ENCODE measurements around the gene CLEC7A. TPM values are rescaled to one million over a fixed set of nuclear protein-coding genes. Genes with fewer than 3 reads are reported as not detected.

Gene CLEC7A
- polyA plus RNA-seq, 6 donors from 2014 or later: 0.12 to 0.78 (median 0.58) TPM; not detected in 2

DNA sequence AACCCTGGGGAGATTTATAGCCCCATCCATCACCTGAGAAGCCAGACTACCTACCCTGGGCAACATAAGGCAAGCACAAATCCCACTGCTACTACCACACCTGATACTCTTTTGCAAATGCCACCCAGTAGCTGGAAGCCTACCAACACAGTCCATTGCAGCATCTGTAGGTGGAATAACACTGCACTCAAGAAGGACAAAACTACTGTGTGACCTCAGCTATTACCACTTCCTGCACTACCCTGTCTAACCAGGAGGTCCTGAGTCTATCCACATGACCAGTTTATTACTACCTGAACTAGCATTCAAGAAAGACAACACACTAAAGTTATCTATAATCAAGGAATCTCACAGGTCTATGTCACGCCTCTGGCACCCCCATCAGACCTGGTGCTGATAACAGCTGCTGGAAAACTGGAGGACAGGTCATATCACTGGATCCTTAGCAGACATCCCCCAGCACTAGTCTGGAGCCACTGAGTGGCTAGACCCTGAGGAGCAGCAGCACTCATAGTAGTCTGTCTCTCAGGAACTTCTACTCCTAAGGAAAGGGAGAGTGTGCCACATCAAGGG, 28.3 kb downstream of the CLEC7A start:
- no peak for ATAC-seq (ENCODE audit: low read depth in 2 of 2)
- Mint-ChIP-seq H3K4me1 (no peaks in the 10 kb centered on the region), H3K27ac (no peak overlapping the region), H3K4me3 (no peak overlapping the region), H3K36me3 (peaks cover 4 to 11% of the 10 kb centered on the region in 2 donors), H3K27me3 (peaks cover 33 to 50% (median 44%) of the 10 kb centered on the region in 3 donors), H3K9me3 (peaks cover 4 to 13% (median 8%) of the 10 kb centered on the region in 7 donors)
- no peak for DNase-seq

DNA sequence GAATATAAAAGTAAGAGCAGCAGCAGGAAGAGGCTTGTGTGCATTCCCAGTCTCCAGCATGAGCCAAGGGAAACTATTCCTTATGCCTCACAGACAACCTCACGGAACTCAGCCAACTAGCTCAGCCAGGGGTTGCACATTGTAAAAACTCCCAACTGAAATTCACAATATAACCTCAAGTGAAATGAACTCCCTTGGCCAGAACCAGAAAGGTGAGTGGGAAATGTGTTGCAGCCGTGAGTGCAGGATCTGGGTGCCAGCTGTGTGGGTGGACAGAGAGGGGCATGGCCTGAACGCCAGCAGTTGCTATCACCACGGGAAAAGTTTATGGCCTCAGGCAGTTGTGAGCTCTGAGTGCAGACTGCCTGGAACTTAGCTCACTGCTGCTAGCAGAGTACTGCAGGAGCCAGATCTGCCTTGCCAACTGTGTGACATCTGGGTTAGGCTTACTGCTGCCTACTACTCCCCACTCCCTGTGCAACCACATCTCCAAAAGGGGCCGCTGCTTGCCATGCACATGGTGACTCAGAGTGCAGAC, 28.9 kb downstream of the CLEC7A start:
- Mint-ChIP-seq H3K27ac (no peak overlapping the region), H3K36me3 (peaks cover 4 to 11% of the 10 kb centered on the region in 2 donors), H3K9me3 (peaks cover 4 to 13% (median 8%) of the 10 kb centered on the region in 7 donors), H3K4me3 (no peak overlapping the region), H3K4me1 (no peaks in the 10 kb centered on the region), H3K27me3 (peaks cover 32 to 44% (median 43%) of the 10 kb centered on the region in 3 donors)
- DNase-seq (no peak), ATAC-seq (ENCODE audit: low read depth in 2 of 2) (no peak)

DNA sequence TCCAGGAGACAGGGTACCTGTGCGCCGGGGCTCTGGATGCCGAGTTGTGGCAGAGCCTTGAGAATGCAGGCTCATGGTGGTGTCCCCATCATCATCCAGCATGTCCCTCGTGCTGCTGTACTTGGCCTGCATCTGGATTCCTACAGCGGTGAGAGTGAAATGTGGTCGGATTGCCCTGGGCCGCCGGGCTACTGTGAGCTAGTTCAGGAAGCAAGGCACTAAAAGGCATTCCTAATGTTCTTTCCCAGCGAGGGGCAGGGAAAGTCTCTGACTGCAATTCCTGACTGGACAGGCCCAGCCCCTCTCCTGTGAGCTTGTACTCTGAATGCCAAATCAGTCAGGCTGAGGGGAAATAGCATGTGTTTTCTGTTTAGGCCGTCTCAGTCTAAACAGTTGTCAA, 31.2 kb downstream of the CLEC7A start, which contains the start of gene CLEC1A:
CLEC1A (minus strand) TSS at position 195 of the 400 bp plus-strand sequence; CDS start at position 132, 63 bp downstream.
- Mint-ChIP-seq H3K4me1 (no peaks in the 10 kb centered on the region), H3K9me3 (peaks cover 2 to 11% (median 4%) of the 10 kb centered on the region in 7 donors), H3K27ac (no peak within 1 kb of the TSS), H3K27me3 (peaks cover 15 to 24% (median 23%) of the 10 kb centered on the region in 3 donors), H3K36me3 (peaks cover 4 to 8% of the 10 kb centered on the region in 2 donors), H3K4me3 (no peak within 1 kb of the TSS)
- ATAC-seq (ENCODE audit: low read depth in 2 of 2): no peak
- DNase-seq: no peak

DNA sequence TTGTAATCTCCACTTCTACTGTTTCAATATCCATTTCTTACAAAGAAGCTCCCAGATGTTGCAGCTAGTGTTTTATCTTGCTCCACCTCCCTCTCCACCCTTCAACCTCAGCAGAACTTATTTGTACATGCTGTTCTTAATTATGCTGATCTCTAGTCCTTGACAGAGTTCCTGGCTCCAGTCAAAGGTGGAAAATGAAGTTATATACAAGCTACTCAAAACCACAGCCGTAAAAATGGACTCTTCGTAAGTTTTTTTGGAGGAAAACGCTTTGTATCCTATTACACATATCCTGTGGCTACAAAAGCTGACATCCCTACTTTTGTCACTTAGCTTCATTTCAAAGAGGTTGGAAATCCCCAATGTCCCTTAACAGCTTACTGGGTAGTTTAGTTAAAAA, 32.5 kb downstream of the CLEC7A start:
- H3K27ac Mint-ChIP-seq: no peak overlapping the region
- no peaks in the 10 kb centered on the region for H3K4me1 Mint-ChIP-seq
- H3K4me3 Mint-ChIP-seq: no peak overlapping the region
- no peak for ATAC-seq (ENCODE audit: low read depth in 2 of 2)
- DNase-seq: no peak
- H3K9me3 Mint-ChIP-seq: no peaks in the 10 kb centered on the region
- peaks cover 9 to 12% (median 11%) of the 10 kb centered on the region in 3 donors for H3K27me3 Mint-ChIP-seq
- H3K36me3 Mint-ChIP-seq: no peaks in the 10 kb centered on the region

DNA sequence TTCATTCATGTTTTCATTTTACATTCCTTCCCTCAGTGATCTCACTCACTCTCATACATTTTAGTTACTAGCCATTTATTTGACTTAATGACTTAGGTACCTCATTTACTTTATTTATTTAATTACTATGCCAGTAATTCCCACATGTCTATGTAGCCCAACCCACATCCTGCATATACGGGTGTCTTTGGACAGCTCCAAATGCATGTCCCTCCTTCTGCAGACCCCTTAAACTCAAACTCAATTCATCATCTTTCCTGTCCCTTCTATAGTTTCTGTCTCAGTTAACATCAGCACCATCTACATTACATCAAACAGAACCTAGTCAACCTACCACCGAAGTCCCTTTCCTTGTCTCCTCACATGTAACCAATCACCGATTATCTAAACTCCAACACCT, 34.0 kb downstream of the CLEC7A start:
- Mint-ChIP-seq H3K4me1 (no peaks in the 10 kb centered on the region), H3K9me3 (no peaks in the 10 kb centered on the region), H3K4me3 (no peak overlapping the region), H3K27me3 (peaks cover 0 to 6% (median 0%) of the 10 kb centered on the region in 3 donors), H3K36me3 (no peaks in the 10 kb centered on the region), H3K27ac (no peak overlapping the region)
- DNase-seq (no peak), ATAC-seq (ENCODE audit: low read depth in 2 of 2) (no peak)

DNA sequence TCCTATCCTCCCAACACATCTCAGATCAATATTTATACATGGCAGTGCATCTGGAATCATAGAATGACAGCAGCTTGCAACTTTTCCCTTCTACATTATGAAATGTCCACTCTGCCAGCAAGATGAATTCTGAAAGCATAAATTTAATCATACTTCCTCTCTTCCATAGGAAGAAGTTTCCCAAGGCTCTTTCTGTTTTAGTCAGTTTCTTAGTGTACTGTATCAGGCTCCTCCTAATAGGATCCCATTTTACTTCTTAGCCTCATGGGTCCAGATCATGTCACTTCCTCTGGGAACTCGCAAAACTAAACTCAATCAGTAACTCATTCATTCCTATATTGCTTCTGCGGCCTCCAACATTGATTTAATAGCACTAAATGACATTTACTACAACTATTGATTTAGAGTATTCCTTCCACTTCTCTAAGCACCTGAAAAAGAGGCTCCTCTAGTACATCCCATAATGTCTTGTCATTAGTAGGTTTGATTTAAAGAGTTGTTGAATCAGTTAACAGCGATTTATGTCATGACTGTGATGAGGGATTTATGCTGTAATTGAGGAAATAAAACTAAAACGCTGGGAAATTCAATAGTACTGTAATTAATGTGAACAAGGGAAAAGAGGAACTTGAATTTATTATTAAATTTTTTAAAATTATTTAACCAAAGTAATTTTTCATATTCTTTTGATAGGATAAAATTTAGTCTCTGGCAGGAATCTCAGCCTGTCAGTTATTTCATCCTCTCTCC, 35.2 kb downstream of the CLEC7A start:
- no peak for DNase-seq
- H3K9me3 Mint-ChIP-seq: no peaks in the 10 kb centered on the region
- H3K36me3 Mint-ChIP-seq: no peaks in the 10 kb centered on the region
- no peak overlapping the region for H3K4me3 Mint-ChIP-seq
- peaks cover 0 to 9% (median 3%) of the 10 kb centered on the region in 3 donors for H3K27me3 Mint-ChIP-seq
- ATAC-seq (ENCODE audit: low read depth in 2 of 2): no peak
- H3K4me1 Mint-ChIP-seq: no peaks in the 10 kb centered on the region
- H3K27ac Mint-ChIP-seq: no peak overlapping the region

DNA sequence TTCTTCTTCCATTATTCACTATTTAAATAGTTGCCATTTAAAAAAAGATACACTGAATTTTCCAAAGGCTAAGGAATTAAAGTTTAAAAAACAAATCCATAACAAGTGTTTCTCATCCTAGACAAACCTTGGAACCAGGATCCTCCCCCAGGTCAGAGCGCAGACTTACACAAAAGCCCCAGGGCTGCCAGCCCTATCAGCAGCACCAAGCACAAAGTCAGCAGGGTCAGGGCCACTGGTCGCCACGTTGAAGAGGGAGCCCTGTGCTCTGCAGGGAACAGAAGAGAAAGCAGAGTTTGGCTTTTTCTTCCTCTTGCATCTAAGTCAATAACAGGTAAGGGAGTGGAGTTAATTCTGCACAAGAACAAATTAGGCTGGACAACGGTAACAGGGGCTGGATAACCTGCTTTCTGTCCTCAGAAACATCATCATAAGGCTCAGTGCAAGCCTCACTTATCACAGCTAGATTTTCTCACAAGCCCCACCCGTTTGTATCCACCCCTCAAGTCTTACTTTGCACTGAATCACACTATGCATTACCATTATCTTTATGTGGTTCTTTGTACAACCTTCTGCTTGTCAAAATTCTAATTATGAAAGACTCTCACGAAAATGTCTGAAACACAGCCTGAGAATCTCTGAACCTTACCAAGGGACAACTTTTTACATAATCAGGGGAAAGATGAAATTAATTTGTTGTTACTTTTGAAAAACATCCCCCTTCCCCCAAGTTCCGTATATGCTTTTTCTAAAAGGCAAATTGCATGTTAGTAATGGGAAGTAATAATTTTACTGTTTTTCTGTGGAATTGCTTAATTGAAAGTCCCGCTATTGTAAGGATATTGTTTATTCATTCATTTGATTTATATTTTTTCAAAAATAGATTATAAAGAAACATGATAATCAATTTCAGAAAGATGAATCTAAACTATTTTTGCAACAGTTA, 40.8 kb downstream of the CLEC7A start:
- Mint-ChIP-seq H3K9me3 (peaks cover 5 to 10% (median 6%) of the 10 kb centered on the region in 7 donors), H3K36me3 (peaks cover 2 to 11% of the 10 kb centered on the region in 2 donors), H3K27ac (no peak overlapping the region), H3K4me3 (no peak overlapping the region), H3K4me1 (no peaks in the 10 kb centered on the region), H3K27me3 (peaks cover 7 to 15% (median 14%) of the 10 kb centered on the region in 3 donors)
- DNase-seq (no peak), ATAC-seq (ENCODE audit: low read depth in 2 of 2) (no peak)

DNA sequence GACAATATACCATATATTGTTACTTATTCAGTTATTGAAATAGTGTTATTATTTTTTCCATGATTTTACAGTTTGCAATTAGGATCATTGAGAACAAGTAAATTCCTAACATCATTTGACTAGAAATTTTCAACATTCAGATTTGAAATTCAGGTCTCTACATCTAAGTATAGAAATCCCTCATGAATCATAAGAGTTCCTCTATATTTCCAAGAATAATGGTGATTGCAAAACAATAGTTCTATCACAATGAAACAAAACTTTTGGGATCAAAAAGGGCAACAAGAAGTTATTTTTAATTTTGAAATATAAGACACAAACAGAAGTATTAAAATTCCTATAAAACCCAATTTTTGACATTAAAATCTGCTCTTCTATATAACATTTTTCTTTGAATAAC, 42.0 kb downstream of the CLEC7A start:
- DNase-seq (no peak), ATAC-seq (ENCODE audit: low read depth in 2 of 2) (no peak)
- Mint-ChIP-seq H3K27me3 (peaks cover 7 to 16% (median 14%) of the 10 kb centered on the region in 3 donors), H3K4me3 (no peak overlapping the region), H3K4me1 (no peaks in the 10 kb centered on the region), H3K36me3 (peaks cover 6 to 19% of the 10 kb centered on the region in 2 donors), H3K9me3 (peaks cover 5 to 20% (median 13%) of the 10 kb centered on the region in 7 donors), H3K27ac (no peak overlapping the region)

DNA sequence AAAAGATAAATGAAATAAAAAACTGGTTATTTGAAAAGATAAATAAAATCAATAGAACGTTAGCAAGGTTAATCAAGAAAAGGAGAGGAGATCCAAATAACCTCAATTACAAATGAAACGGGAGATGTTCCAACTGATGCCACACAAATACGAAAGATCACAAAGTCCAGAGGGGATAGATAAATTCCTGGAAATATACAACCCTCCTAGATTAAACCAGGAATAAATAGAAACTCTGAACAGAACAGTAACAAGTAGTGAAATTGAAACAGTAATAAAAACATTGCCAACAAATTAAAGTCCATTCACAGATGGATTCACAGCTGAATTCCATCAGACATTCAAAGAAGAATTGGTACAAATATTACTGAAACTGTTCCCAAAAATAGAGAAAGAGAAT, 43.6 kb downstream of the CLEC7A start:
- Mint-ChIP-seq H3K27me3 (peaks cover 20 to 33% (median 24%) of the 10 kb centered on the region in 3 donors), H3K27ac (no peak overlapping the region), H3K36me3 (peaks cover 11 to 19% of the 10 kb centered on the region in 2 donors), H3K4me3 (no peak overlapping the region), H3K9me3 (peaks cover 5 to 25% (median 20%) of the 10 kb centered on the region in 7 donors), H3K4me1 (no peaks in the 10 kb centered on the region)
- no peak for DNase-seq
- no peak for ATAC-seq (ENCODE audit: low read depth in 2 of 2)

DNA sequence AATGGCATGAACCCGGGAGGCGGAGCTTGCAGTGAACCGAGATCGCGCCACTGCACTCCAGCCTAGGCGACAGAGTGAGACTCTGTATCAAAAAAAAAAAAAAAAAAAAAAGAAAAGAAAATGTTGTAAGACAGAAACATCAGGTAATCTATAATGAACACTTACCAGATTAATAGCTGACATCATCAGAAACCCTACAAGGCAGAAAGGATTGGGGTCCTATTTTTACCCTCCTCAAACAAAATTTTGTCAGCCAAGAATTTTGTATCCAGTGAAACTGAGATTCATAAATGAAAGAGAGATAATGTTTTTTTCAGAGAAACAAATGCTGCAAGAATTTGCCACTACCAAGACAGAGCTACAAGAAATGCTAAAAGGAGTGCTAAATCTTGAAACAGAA, 45.3 kb downstream of the CLEC7A start:
- Mint-ChIP-seq H3K27ac (no peak overlapping the region), H3K4me1 (no peaks in the 10 kb centered on the region), H3K9me3 (peaks cover 5 to 36% (median 20%) of the 10 kb centered on the region in 7 donors), H3K36me3 (peaks cover 11 to 19% of the 10 kb centered on the region in 2 donors), H3K4me3 (no peak overlapping the region), H3K27me3 (peaks cover 23 to 37% (median 25%) of the 10 kb centered on the region in 3 donors)
- ATAC-seq (ENCODE audit: low read depth in 2 of 2) (no peak), DNase-seq (no peak)

DNA sequence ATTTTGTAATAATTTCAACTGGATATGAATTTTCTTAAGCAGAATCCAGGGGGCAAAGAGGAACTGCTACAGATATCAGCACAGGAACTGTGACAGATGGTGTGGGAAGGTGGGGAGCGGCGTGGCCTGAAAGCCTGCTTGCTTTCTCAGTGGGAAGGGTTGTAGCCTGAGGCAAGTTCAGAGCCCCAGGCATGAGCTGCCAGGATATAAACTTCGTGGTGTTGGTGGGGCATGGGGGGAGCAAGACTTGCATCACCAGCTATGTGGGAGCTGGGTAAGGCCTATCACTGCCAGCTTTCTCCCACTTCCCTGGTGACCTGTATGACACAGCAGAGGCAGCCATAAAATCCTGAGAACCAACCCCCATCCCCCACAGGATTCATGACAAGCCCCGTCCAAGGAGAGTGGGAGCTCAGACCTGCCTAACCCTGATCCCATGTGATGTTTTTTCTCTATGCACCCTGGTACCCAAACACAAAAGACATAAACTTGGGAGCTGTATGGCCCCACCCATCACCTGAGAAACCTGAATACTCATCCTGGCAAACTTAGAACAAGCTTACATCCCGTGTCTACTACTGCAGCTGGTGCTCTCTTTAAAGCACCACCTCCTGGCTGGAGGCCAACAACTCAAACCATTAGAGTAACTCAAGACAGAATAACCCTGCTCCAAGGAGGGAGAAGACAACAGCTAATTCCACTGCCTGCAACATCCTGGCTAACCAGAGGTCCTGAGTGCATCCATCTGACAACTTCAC, 47.7 kb downstream of the CLEC7A start:
- ATAC-seq (ENCODE audit: low read depth in 2 of 2) (no peak), DNase-seq (no peak)
- H3K36me3 Mint-ChIP-seq: peaks cover 11 to 19% of the 10 kb centered on the region in 2 donors
- H3K9me3 Mint-ChIP-seq: peaks cover 5 to 36% (median 20%) of the 10 kb centered on the region in 7 donors
- H3K27ac Mint-ChIP-seq: no peak overlapping the region
- peaks cover 0 to 5% (median 4%) of the 10 kb centered on the region in 3 donors for H3K4me1 Mint-ChIP-seq
- H3K27me3 Mint-ChIP-seq: peaks cover 21 to 48% (median 27%) of the 10 kb centered on the region in 3 donors
- H3K4me3 Mint-ChIP-seq: no peak overlapping the region

DNA sequence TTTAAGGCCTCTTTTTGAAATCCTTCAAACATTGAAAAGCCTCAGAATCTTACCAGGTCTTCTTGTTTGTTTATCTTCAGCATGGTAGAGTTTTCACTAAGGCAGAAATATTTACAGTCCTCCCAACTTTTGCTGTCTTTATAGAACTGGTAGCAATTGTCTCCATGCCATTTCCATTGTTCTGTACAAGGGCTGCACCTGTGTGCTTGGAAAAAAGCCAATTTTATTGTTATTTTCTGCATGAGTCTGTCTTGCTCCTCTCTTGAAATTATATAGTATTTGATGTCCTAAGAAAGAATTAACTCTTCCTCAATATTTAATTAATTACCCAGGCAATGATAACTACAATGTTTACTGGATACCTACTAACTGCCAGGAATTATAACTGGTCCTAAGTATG, 54.5 kb downstream of the CLEC7A start:
- no peak for ATAC-seq (ENCODE audit: low read depth in 2 of 2)
- no peak for DNase-seq
- peaks cover 3 to 8% (median 4%) of the 10 kb centered on the region in 3 donors for H3K4me1 Mint-ChIP-seq
- no peak overlapping the region for H3K27ac Mint-ChIP-seq
- H3K27me3 Mint-ChIP-seq: peaks cover 0 to 27% (median 21%) of the 10 kb centered on the region in 3 donors
- no peak overlapping the region for H3K4me3 Mint-ChIP-seq
- H3K36me3 Mint-ChIP-seq: no peaks in the 10 kb centered on the region
- peaks cover 0 to 3% (median 0%) of the 10 kb centered on the region in 7 donors for H3K9me3 Mint-ChIP-seq

Data from naive B cell (primary cell).